Measurements from ENCODE around the gene PLP2. TPM values are rescaled to one million over a fixed set of nuclear protein-coding genes. Genes with fewer than 3 reads are reported as not detected.
"Not testable (repeated sequence)": the region's sequence is repeated elsewhere in the genome, so short reads cannot be mapped to it uniquely, and the experiment has no call there.

The PLP2 gene
- total RNA-seq, 6 experiments from 2014 or later: 7.4 to 24.4 (median 14.5) TPM

GRCh38 chrX:49165901-49166881 is 5.5 kb upstream of the PLP2 start:
- TF ChIP-seq CTCF (IDR thresholded peaks at IDR 0.05) (peak in 1 of 4 donors; percentile 12), POLR2A (IDR thresholded peaks at IDR 0.05) (no peak)
- DNase-seq (peak; percentile 65 to 85 (median 69)), ATAC-seq (peak; percentile 5 to 45 (median 9))
- H3K4me1 ChIP-seq: no peaks in the 10 kb centered on the region
- peak overlapping the region; percentile 47 to 83 (median 81) for H3K27ac ChIP-seq
- intact Hi-C loops (cut with DNase I): no loop called here
- H3K27me3 ChIP-seq: no peaks in the 10 kb centered on the region
- no peaks in the 10 kb centered on the region for H3K9me3 ChIP-seq
- WGBS (ENCODE audit: insufficient coverage, low coverage, low lambda C conversion rate, missing lambda C conversion rate): 49% methylated on average over 8 of the region's 61 CpGs
- H3K36me3 ChIP-seq: no peaks in the 10 kb centered on the region
- peak overlapping the region in 2 of 3 donors; percentile 11 to 43 for H3K4me3 ChIP-seq

GRCh38 chrX:49166914-49167739 is 4.6 kb upstream of the PLP2 start:
- Histone ChIP-seq H3K27me3 (no peaks in the 10 kb centered on the region), H3K4me3 (peak overlapping the region in 2 of 3 donors; percentile 11 to 43), H3K9me3 (no peaks in the 10 kb centered on the region), H3K4me1 (no peaks in the 10 kb centered on the region), H3K36me3 (no peaks in the 10 kb centered on the region), H3K27ac (peak overlapping the region; percentile 47 to 83 (median 81))
- 34% methylated on average over 17 of the region's 35 CpGs for WGBS (ENCODE audit: insufficient coverage, low coverage, low lambda C conversion rate, missing lambda C conversion rate)
- ATAC-seq (peak in 3 of 4 donors; percentile 1 to 18 (median 4)), DNase-seq (peak in 2 of 3 donors; percentile 56 to 74)
- intact Hi-C loops (cut with DNase I): no loop called here
- TF ChIP-seq POLR2A (IDR thresholded peaks at IDR 0.05): no peak
- TF ChIP-seq CTCF (IDR thresholded peaks at IDR 0.05): no peak

DNA sequence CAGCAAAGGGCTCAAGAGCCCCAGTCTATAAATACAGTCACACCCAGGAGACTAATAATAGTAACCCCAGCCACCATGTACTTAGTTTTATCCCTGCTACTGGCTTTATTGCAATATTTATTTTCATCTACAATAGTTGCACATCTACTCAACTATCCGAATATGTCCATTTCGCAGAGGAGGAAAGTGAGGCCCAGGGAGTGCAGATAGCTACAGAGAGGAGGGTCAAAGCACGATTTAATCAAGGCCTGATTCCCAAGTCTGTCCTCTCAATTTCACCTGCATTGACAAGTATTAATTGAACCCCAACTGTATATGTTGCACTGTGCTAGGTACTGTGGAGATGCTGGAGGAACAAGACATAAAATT is 4.0 kb upstream of the PLP2 start:
- no peak for DNase-seq
- intact Hi-C loops (cut with DNase I): no loop called here
- no peaks in the 10 kb centered on the region for H3K9me3 ChIP-seq
- peaks cover 0 to 2% (median 0%) of the 10 kb centered on the region in 4 donors for H3K4me1 ChIP-seq
- WGBS (ENCODE audit: insufficient coverage, low coverage, low lambda C conversion rate, missing lambda C conversion rate): 43% methylated on average over 3 of the region's 3 CpGs
- peak overlapping the region in 2 of 3 donors; percentile 81 to 83 for H3K27ac ChIP-seq
- peak overlapping the region in 1 of 3 donors; percentile 43 for H3K4me3 ChIP-seq
- ATAC-seq: no peak
- no peaks in the 10 kb centered on the region for H3K27me3 ChIP-seq
- no peaks in the 10 kb centered on the region for H3K36me3 ChIP-seq
- TF ChIP-seq CTCF (IDR thresholded peaks at IDR 0.05): no peak
- TF ChIP-seq POLR2A (IDR thresholded peaks at IDR 0.05): no peak

DNA sequence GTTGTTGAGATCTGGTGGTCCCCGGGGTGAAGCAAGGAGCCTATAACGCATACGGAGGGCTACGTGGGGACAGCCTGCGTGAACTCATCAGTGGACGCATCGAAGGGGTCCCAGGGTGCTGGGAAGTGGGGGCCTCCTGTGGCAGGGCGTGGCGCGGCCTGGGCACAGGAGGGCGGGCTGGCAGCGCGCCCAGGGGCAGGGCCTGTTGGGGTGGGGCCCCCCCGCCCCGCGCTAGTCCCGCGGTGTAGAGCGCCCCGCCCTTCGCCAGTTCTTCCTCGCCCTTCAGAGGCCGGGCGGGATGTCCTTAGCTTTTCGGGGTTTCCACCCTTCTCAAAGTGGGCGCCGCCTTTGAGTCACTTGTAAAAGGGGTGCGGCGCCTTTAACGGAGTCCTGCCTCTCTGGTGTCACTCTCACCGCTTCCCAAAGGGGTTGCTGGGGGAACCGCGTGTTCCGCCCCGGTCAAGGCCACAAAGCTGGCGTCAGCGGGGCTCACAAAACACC is 632 bp downstream of the PLP2 start:
- DNase-seq (peak; percentile 74 to 84 (median 81)), ATAC-seq (peak; percentile 75 to 78 (median 75))
- Histone ChIP-seq H3K4me3 (peak overlapping the region; percentile 31 to 55 (median 43)), H3K9me3 (no peaks in the 10 kb centered on the region), H3K27me3 (no peaks in the 10 kb centered on the region), H3K27ac (peak overlapping the region; percentile 6 to 62 (median 47)), H3K4me1 (peaks cover 0 to 5% (median 0%) of the 10 kb centered on the region in 4 donors), H3K36me3 (no peaks in the 10 kb centered on the region)
- TF ChIP-seq CTCF (IDR thresholded peaks at IDR 0.05) (no peak), POLR2A (IDR thresholded peaks at IDR 0.05) (no peak)
- intact Hi-C loops (cut with DNase I): no loop called here
- 20% methylated on average over 1 of the region's 37 CpGs for WGBS (ENCODE audit: insufficient coverage, low coverage, low lambda C conversion rate, missing lambda C conversion rate)

GRCh38 chrX:49173544-49173943 is 1.8 kb downstream of the PLP2 start:
- intact Hi-C loops (cut with DNase I); H3K27me3 ChIP-seq; H3K4me1 ChIP-seq; H3K36me3 ChIP-seq; ATAC-seq; H3K4me3 ChIP-seq; DNase-seq; H3K9me3 ChIP-seq: not testable (repeated sequence)
- peak overlapping the region in 1 of 3 donors; percentile 62 for H3K27ac ChIP-seq
- 76% methylated on average over 5 of the region's 8 CpGs for WGBS (ENCODE audit: insufficient coverage, low coverage, low lambda C conversion rate, missing lambda C conversion rate)

Measured in right lobe of liver (tissue), 6 donors.